MV-4-11 (cell line): Measurements from ENCODE around the gene TMEM215.
"Not testable (repeated sequence)": the region's sequence is repeated elsewhere in the genome, so short reads cannot be mapped to it uniquely, and the experiment has no call there.

Source experiments
- DNase-seq: peaks from one replicate; lab custom pipeline; 2025; lab: John Stamatoyannopoulos, UW

TMEM215 gene, protein sequence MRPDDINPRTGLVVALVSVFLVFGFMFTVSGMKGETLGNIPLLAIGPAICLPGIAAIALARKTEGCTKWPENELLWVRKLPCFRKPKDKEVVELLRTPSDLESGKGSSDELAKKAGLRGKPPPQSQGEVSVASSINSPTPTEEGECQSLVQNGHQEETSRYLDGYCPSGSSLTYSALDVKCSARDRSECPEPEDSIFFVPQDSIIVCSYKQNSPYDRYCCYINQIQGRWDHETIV

DNA sequence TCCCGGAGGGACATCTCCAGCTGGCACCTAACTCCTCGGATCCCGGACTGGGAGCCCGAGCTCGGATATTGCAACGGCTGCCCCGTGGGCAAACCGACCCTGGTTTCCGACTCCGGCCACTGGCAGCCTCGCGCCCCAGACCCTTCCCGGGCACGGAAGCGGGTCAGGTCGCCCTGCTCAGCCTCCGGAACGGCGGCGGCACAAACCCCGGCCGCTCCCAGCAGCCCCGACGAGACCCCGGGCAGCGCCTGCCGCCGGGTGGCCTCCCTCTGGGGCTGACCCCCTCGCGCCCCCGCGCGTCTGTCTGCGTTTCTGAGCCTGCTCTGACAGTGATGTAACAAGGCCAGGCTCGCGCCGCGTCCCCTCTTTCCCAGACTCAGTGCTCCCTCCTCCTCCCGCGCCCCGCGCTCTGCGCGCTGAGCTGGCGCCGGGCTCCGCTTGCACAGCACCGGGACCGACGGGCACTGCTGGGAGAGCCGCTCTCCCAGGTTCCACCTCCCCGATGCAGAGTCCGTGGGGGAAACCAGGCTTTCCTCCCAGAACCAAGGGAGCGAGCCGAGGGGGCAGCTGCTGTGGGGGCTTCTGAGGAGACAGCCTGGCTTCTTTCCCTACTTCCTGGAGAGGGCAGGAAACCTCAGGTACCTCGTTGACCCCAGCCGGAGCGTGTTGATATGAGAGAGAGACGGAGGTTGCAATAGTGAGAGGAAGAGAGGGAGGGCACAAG lies at the start of gene TMEM215:
TMEM215 (plus strand) TSS at position 373 of the 724 bp plus-strand sequence. CDS start 644 bp downstream, outside the sequence.
- DNase-seq = peak; percentile 2

DNA sequence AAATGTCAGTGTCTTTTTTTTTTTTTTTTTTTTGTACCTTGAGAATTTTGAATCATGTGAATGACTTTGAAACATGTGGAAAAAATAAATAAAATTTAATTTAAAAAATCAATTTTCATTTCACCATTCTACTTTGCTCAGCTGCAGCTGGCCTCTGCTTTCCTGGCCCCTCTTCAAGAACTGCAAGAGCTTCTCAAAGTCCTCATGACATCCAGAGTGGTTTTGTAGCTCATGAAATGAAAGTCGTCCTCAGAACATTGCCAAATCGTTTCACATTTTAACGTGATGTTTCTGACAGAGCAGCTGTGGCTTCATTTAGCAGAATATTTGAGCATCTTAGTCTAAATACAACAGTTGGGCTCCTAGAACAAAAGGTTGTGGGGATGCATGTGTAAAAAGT lies 47.9 kb upstream of the TMEM215 start:
- peak; percentile 52 for DNase-seq

DNA sequence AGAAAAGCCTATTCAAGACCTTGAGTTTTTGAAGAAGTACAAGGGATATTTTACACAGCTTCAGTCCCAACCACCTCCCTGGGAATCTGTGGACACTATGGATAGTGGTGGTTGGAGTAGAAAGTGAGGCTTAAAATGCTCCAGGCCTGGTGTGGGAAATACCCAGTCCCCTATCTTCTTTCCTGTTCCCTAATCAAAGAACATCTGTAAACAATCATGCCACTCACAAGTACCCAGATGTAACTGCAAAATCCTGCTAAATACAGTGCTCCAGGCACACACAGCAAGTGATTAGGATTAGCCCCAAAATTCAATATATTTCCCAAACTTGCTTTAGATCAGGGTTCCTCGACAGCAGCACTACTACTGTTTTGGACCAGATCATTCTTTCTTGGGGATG lies 46.0 kb upstream of the TMEM215 start:
- DNase-seq = no peak

DNA sequence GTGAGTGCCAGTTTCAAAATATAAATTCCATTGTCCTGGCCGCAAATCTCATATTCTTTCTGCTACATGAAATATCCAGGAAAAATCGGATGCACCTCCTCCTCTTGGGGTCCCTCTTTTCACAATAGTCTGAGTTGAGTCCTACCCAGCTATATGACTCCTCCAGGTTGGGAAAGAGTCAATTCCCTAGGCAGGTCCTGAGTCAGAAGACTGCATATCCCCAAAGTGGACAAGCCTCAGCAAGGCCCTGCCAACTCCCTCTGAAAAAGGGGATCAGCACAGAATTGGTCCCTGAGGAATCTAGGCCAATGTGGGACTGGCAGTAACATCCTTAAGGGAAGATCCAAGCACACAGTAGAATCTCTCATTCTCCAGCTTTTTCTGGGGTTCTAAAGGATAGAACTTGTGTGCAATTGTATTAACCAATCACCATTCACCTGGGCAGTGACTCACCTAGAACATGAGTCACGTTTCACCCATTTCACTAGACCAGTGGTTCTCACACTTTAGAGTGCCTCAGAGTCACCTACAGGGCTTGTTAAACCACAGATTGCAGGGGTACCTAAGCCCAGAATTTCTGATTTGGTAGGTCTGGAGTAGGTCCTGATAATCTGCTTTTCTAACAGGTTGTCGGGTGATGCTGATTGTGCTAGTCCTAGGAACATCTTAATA lies 44.7 kb upstream of the TMEM215 start:
- no peak for DNase-seq

DNA sequence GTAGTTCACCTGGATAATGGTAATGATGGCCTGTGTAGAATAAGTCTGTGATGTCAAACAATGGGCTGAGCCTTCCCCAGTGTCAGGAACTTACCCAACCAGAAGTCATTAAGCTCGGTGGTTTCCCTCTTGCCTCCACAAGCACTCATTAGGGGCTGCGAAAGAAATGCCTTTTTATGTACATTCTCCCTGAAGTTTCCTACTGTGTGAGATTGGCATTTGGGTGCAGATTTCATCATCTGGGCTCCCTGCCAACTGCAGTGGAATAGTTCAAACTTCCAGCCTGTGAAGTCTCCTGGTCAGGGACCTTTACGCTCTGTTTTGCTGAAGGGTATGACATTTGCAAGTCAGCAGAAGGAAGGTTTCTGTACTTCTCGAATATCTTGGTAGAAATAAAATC lies 41.6 kb upstream of the TMEM215 start:
- DNase-seq = peak; percentile 85

DNA sequence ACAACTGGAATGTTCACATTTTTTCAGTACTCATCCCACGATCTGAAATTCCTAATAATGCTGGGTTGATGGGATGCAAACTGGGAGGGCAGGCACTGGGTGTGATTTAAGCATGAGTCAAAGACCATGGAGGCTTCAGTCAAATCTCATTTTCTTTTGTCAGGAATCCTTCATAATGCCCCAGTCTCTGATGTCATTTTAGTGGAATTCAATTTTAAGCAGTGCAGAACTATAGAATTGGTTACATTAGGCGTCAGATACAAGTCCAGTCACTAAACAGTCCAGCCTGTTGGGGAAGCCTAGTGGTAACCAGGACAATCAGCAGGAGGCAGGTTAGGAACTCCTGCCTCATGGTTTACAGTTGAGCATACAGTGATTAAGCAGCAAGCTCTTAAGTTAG lies 41.0 kb upstream of the TMEM215 start:
- no peak for DNase-seq

DNA sequence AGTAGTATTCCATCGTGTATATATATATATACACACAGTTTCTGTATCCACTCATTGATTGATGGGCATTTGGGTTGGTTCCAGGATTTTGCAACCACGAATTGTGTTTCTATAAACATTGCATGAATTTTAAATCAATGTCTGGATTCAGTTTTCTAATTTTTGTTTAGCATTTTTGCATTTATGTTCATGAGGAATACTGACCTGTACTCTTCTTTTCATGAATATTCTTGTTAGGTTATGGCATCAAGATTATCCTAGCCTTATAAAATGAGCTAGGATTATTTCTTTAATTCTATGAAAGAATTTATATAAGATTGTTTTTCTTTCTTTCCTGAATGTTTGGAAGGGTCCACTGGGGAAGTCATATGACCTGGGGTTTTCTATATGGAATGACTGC lies 35.3 kb upstream of the TMEM215 start:
- DNase-seq = no peak

DNA sequence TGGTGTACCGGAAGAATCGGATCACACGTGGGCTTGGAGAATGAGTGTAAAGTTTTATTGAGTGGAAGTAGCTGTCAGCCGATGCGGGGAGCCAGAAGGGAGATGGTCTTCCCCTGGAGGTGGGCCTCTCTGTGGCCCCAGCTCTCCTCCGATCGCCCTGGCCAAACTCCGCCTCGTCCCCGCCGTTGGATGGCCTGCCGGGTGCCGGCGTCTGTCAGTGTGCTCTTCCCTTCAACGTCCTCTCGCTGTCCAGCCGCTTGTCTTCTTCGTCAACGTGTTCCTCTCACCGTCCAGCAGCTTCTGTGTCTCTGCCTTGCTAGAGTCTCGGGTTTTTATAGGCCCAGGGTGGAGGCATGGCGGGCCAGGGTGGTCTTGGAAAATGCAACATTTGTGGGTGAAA lies 27.6 kb upstream of the TMEM215 start:
- DNase-seq = no peak

DNA sequence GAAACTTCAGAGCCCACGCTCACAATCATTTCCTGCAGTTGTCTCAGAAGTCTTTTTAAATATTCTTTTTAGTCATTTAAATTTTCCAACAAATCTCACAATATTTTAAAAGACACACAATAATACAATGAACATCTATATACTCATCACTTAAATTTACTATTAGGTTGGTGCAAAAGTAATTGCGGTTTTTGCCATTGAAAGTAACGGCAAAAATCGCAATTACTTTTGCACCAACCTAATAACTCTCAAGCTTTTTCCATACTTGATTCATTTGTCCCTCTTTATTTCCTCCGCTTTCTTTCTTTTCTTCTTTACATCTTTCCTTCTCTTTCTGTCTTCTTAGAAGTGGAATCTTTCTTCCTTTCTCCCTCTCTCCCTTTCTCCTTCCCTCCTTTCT lies 19.2 kb upstream of the TMEM215 start:
- no peak for DNase-seq

DNA sequence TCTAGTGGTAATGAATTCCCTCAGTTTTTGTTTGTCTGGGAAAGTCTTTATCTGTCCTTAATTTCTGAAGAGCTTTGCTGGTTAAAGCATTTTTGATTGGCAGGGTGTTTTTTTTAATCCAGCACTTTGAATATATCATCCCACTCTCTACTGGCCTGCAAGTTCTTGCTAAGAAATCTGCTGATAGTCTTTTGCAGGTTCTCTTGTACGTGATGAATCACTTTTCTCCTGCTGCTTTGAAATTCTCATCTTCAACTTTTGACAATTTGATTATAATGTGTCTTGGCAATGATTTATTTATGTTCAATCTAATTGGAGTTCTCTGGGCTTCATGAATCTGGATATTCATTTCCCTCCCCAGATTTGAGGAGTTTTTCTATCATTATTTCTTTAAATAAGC lies 8.1 kb upstream of the TMEM215 start:
- no peak for DNase-seq

DNA sequence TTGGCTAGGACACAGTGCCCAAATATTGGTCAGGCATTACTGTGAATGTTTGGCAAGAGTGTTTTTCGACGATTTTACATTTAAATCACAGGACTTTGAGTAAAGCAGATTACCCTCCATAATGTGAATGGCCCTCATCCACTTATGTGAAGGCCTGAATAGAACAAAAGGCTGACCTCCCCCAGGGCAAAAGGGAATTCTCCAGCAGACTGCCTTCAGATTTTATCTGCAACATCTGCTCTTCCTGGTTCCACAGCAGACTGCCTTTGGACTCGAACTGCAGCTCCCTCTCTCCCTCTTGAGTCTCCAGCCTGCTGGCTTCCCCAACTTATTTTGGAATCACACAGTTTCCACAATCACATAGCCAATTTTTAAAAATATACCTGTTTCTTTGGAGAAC lies 7.1 kb upstream of the TMEM215 start:
- DNase-seq = no peak

DNA sequence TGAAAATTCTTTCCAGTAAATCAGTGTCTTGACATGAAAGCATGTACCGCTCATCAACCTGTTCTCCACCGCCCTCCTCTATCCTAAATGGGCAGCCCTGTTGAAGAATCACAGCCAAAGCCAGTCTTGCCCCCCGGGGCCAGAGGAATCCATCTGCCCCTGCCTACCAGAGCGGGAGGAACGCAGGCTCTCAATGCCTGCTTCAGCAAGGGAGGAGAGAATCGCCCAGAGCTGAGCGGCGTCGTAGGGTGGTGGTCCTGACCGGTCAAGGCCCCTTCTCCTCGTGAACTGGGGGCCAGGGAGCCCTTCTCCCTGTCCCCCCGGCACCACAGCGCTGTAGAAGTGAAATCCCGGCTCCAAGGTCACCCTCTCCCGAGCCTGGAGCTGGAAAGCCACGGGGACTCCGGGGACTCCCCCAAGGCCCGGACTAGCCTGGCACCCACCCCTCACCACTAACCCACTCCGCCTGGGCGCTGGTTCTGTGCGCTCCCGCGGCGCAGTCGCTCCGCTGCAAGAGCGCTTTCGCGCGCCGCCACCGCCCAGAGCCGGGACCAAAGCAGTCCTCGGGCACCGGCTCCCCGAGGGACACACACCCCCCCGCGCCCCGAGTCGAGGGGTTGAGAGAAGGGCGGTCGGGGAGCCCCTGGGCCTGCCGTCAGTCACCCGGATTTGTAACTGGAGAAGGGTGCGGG lies 718 bp upstream of the TMEM215 start:
- no peak for DNase-seq

DNA sequence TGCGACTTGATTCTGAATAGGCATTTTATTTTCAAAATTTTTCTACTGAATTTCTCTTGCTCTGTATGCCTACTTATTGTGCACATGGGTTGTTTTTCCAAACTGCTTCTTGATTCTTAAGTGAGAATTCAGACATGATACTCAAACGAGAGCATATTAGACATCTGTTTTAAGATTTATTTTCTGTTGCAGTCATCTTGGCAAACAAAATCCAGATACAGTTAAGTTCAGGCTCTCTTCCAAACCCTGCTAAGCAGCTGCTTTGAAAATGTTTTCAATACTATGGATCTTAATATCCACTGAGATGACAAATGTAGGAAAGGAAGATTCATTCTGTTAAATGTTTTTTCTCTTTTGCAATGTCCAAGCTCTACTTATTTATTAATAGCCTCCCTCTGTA lies 4.5 kb downstream of the TMEM215 start:
- DNase-seq = no peak

DNA sequence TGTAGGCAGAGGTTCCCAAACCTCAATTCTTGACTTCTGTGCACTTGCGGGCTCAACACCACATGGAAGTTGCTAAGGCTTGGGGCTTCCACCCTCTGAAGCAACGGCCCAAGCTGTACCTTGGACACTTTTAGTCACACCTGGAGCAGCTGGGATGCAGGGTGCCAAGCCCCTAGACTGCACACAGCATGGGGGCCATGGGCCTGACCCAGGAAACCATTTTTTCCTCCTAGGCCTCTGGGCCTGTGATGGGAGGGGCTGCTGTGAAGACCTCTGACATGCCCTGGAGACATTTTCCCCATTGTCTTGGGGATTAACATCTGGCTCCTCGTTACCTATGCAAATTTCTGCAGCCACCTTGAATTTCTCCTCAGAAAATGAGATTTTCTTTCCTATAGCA lies 12.7 kb downstream of the TMEM215 start:
- DNase-seq = not testable (repeated sequence)

DNA sequence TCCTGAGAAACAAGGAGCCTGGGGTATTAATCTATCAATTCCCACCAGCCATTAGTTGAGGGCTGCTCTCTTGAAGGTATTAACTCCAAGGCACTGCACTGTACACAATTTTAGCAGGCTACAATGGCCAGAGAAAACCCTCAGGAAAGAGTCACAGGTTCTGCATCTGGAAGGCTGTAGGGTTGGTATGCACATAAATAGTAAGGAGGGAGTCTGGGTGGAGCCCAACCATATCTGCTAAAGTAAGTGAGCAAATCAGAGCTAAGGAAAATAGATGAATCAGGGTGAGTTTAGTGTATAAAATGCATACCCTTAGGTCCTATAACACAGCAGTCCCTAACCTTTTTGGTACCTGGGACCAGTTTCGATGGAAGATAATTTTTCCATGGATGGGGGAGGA lies 18.2 kb downstream of the TMEM215 start:
- DNase-seq = no peak

DNA sequence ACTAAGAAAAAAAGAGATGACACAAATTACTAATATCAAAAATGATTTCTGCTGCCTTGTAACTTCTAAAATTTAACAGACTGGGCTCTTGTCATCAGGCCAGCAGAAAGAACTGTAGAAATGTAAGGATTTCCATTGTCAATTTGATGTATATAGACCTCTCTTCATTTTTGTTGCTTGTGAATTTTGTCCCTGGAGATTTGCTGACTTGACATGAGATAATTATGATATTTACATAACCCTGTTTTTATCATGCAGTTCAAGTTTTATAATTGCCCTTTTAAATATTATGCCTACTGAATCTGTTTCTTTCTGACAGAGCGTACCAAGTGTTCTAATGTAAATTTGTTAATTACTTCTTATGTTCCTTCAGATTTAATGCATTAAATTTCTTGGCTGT lies 23.9 kb downstream of the TMEM215 start:
- no peak for DNase-seq

DNA sequence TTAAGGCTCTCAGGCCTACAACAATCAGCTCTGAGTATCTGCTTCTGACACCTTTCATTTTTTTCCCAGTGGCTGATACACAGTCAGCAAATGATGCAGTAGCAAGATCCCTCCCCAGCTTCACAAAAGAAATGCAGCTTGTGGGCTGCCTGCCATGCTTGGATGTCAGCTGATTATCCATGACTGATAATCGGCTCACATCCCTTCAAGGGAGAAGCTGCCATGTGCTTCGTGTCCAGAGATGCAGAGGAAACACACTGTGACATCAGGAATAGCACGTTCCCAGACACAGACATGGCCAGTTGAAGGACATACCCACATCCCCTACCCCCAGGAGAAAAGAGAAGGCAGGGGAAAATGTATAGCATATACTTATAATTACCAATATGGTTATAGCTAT lies 27.9 kb downstream of the TMEM215 start:
- no peak for DNase-seq

DNA sequence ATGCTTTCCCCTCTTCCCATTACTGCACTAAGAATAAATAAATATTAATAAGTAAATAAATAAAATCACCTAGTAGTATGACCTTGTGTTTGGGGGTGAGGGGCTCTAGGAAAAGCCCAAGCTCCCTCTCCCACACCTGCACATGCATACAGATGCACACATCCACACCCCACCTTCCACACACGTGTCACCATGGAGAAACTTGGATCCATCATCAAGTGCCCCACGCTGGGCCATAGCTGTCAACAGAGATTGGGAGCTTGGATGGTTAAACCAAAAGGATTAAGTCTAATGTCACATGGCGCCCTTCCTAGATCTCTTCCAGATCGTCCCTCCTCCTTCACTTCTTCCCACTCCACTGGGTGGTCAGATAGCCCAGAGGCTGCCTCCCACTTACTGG lies 37.0 kb downstream of the TMEM215 start:
- DNase-seq = no peak

DNA sequence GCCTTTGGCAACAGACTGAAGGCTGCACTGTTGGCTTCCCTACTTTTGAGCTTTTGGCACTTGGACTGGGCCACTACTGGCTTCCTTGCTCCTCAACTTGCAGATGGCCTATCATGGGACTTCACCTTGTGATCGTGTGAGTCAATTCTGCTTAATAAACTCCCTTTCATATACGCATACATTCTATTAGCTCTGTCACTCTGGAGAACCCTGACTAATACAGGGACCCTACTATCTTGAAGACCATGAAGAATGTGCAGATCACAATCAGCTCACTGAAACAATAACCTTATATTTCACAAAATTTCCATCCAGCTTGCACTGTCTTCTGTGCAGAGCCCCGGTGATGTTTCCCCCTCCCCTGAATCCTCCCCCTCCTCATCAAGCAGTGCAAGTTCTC lies 39.8 kb downstream of the TMEM215 start:
- DNase-seq = no peak

DNA sequence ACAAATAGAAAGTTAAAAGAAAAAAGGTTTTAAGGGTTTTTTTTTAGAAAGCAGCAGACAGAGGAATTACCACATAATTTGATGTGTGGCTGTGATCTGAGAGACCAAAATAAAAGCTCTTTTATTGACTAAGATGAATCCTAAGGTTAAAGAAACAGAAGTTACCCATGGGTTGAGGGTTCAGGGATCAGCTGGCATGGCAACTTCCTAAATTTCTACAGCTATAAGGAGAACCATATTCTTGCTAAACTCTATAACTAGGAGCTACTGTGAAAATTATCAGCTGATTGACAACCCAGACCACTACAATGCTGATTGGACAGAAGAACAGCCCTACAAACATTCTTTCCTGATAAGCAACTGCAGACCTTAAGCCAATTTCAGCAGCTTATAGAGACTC lies 40.2 kb downstream of the TMEM215 start:
- peak; percentile 73 for DNase-seq

DNA sequence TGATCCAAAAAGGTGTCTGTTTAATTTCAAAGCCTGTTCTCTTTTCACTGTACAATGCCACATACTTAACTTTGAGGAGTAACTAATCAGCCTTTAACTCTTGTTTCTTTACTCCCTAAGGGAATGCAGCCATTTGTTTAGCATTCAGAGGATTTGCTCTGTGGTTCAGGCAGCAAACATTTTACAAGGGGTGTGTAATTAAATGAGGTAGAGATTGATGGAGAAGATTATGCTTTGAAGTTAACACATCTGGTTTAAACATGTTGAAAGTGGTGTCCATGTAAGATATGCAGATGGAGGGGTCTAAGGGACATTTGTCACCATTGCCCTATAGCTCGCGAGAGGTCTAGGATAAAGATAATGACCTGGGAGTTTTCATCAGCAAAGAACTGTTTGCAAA lies 41.9 kb downstream of the TMEM215 start:
- no peak for DNase-seq

DNA sequence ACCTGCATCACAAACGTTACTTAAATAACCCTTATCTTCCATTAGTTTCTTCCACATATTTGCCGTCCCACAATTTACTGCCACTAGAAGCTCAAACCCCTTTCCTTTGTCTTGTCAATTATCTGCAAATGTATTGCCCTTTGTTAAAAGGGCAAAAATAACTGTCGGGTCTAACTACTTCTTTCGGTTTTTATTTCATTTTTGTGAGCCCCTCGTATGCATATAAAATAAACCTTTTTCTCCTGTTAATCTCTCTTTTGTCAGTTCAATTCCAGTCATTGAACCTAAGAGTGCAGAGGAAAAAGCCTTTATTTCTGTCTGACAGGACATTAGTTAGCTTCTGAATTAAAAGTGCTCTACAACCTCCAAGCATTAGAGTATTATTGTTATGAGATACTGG lies 45.5 kb downstream of the TMEM215 start:
- DNase-seq = no peak

DNA sequence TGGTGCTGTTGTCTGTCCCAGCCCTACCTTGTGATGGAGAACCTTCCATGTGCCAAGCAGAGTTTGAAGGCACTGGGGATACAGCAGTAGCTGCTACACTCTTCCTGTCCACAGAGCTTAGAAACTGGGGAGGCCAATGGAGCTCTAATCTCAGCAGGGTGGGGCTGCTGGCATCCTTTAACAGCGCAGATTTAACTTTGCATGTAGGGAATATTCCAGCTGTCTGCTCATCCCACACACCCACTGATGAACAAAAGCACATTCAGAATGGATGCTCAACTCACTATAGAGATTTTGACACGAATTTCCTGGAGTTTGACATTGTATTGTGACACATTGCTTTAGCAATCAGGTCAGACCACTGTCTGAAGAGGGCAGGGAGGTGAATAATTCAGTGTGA lies 49.0 kb downstream of the TMEM215 start:
- no peak for DNase-seq
